ENCODE measurements around the gene MGST3.
"Not testable (repeated sequence)": the region's sequence is repeated elsewhere in the genome, so short reads cannot be mapped to it uniquely, and the experiment has no call there.

MGST3 gene

DNA sequence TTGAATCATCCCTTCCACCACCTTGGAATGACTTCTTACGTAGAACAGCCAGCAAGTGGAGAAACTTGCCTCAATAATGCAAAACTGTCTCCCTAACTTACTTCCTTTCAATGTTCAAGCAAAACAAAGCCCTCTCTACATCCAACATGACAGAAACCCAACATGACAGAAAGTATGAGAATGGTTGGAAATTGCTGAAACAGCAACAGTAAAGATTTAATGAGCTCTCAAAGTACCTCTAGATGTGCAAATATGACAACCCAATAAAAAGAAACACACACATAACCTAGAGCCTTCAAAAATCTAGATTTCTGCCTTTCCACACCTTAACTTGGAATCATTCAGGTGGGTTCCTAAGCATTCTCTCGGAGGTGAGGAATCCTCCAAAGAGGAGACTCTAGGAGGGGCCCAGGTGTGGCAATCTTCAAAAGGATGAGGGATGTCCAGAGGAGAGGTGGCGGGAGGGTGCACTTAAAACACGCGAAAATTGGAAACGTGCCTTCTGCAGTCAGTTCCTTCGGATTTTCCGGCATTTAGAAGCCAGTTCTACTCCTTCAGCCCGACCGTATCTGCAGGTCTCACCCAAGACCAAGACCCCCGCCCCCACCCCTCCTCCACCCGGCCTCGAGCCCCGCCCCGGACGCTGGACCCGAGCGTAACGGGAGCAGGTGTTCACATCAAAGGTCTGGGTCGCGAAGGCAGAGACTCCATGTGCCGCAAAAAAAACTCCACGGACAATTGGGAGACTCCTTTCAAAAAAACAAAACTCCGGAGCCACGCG is 996 bp upstream of the MGST3 start:
- no peak for DNase-seq

DNA sequence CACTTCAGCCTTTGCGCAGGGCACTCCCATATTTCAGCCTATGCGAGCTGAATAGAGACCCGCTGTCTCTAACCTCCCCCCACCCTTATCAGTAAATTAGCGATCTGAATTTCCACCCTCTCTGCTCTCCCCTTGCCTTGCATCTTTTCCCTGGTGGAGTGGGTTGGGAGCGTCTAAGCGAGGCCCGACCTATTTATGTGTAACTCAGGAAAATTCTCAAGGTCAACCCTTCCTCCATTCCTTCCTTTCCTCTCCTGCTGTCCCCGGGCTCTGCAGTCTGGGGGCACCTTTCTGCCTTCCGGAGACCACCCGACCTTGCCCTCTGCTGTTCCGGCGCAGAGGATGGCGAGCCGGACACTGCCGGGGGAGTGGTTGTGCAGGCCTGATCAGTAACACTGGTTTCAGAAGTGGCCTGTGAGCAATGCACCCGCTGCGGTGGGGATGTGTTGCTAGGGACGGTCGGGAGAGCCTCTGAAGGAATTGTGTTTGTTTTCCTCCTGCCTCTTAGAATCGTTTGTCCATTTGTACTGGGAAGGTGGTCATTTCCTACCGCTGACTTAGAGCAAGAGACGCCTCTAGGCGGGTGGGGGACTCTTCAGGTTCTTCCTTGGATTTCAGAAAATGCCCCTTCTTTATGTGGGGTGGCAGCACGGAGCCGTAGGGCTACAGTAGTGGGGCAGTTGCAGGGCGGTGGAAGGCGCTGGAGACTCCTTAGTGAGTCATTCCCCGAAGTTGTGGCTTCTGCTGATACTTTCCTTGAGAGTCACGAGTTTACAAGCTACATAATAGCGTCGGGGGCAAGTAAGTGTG is 513 bp downstream of the MGST3 start:
- DNase-seq = no peak

DNA sequence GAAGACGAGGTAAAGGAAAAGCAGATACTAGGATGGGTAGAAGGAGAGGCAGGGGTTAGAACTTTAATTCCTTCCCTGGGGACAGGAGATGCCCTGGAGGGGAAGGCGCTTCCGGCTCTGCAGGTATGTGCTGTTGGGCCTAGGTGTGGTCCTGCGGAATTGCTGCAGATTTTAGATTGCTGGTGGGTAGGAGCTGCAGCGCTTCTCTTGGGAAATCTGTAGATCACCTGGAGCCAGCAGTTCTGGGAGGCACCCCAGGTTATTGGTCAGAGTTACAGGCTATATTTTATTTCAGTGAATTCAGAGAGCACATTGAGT is 1.1 kb downstream of the MGST3 start:
- no peak for DNase-seq

DNA sequence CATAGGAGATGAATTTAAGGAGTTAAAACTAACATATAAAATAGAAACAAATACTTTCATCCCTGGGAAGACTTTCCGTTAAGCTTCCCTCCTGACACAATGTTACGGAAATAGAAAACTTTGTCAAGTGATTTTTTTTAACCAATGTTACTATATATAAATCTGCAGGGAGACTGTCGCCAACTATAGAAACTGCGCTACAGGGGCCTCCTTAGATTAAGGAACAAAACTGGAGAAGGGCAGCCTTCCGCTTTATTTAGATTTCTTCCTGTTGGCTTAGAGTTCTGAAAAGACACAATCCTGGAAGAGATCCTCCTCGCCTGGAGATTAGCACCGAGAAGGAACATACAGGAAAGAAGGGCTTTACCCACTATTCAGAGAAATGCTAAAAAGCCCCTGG is 1.5 kb downstream of the MGST3 start:
- DNase-seq = no peak

DNA sequence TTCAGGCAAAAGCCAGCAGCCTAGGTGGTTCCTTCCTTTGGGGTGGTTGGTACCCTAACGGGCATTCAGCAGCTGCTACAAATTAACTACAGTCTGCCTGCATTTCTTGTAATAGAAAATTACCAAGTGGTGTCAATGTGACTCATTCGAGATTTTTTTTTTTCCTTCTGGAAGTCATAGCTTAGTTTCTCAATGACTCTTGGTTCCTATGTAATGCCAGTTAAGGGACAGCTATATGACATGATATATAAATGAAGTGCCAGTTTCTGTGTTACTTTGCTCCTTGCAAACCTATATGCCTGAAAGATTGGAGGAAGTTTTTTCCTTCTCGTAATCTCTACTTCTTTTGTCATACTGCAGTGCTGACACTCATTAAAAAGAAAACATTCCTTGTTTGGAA is 2.6 kb downstream of the MGST3 start:
- no peak for DNase-seq

DNA sequence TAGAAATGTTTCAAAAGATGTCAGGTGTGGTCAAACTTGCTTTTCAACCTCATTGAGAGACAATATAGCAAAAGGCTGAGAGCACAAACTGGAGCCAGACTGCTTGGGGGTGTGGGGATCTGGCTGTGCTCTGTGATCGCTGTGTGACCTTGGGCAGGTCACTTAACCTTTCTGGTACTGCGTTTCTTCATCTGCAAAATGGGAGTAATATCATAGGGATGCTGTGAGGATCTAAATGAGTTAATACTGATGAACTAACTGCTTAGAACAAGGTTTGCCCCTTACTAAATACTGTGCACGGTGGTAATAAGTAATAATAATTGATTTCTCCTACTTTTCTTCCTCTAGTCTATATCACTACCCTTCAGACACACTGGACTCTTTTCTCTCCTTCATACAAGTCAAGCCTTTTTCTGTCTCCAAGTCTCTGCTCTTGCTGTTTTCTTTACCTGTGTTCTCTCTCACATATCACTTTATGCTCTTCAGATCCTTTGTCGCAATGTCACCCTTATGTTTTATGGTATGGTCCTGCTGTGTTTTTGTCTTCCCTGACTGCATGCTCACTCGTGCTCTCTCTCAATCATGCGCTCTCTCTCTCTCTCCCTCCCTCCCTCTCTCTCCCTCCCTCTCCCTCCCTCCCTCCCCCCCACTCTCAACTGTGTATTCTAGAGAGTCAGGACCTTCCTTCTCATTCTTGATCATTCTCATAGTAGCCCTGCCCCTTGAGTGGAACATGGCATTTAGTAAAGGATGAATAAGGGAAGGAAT is 3.3 kb downstream of the MGST3 start:
- DNase-seq = no peak

DNA sequence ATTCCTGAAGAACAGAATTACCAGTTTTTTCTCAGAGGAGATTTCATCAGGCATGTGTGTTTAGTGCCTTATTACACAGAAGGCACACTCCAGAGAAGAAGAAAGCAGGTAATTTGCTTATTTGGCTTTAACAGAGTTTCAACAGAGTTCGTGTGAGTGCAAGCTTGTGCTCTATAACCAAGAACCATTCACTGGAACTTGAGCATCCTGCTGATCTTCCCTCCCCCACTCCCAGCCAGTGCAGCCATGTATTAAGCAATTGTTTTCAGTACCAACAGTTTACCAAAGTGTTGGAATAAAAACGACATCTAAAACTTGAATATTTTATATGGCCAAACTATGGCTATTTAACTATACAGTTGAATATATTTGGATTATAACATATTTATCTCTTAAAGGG is 4.3 kb downstream of the MGST3 start:
- DNase-seq = no peak

DNA sequence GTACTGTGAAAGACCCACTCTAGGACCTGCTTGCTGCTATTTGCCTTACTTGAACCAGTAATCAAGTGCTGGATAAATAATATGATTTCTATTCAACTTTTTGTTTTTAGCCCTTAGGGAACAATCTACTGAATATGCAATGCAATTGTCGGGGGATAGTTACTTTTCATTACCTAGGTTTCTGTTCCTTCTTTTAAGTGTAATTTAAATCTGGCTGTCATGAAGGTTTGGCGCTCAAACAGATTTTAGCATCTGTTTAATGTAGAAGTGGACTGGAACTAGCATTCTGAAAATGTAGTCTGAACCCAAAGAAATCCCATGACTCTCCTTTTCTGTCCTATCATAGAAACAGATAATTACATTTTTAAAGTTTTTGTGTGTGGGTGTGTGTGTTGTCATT is 4.8 kb downstream of the MGST3 start:
- no peak for DNase-seq

DNA sequence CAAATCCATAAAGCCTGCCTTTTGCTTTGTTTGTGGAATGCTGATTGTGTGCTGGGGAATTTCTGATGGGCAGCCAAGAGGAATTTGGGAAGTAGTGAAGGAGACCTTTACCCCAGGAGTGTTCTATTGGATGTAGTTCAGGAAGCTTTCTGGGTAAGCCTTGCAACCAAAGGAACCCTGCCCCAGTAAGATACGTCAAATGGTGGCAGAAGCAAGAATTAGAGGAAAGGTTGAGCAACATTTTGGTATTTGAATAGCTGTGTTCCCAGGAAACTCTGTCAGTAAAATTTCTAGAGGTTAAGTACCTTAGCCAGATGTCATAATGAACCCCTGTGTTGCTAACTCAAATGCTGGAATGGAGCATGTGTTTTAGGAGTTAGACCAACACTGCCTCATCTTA is 6.4 kb downstream of the MGST3 start:
- no peak for DNase-seq

DNA sequence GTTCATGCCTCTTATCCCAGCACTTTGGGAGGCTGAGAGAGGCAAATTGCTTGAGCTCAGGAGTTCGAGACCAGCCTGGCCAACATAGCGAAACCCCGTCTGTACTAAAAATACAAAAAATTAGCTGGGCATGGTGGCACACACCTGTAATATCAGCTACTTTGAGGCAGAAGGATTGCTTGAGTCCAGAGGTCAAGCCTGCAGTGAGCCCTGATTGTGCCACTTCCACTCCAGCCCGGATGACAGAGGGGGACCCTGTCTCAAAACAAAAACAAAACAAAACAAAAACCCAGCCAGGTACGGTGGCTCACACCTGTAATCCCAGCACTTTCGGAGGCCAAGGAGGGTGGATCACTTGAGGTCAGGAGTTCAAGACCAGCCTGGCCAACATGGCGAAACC is 7.2 kb downstream of the MGST3 start:
- DNase-seq = not testable (repeated sequence)

DNA sequence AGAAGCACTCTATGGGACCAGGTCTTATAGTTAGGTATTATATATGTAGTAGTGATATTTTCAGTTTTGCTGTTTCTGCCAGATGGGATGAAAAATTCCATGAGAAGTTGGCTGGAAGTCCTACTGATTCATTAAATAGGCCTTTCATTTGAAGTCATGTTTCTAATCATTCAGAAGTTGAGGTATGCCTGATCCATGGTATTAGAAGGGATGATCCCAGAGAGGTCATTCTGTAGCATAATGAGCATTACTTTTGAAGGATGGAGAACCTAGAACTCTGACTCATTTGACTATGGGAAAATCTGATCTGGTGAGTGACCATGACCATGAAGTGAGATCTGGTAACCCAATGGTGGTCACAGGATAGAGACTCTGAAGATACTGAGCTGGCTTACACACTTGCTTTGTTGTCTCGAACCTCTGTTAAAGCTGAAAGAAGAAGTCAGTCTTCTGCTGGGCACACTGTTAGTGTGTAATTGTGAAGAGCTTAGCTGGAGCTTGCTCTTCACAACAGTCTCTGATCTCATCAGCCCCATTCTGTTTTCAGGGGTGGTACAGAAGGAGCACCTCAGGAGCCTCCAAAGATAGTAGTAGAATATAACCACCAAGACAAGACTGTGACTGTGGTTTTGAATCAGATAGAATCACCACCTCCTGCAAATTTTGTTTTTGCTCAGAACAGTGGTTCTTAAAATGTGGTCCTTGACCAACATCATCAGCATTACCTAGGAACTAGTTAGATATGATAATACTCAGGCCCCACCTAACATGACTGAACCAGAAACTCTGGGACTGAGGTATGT is 9.0 kb downstream of the MGST3 start:
- no peak for DNase-seq

DNA sequence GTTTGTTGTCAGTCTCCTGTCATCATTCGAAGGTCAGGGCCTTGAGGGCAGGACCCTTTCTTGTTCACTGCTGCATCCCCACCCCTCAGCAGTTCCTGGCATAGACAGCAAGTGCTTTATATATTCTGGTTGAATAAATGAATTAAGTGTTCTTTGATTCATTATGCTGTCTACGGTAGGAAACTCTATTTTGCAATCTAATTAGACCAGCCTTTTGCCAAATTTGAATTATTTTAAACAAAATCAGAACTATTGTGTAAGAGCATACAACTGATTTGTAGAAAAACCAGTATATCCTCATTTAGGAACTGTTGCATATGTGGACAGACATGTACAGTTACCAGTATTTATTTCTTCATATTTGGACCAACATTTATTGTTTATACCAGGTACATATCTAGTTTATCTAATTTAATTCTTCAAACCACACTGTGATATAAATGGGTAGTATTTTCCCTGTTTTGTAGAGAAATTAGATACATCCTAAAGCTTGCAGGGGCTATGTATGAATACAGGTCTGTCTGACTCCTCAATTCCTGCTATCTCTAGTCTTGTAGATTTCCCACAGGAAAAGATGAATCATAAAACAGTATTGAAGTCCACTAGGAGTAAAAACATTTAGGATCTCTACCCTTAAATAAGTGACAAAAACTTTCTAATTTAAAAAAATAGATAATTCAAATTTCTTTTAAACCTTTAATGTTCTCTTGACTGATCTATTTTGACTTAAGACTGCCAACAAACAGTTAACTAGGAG is 10.4 kb downstream of the MGST3 start:
- no peak for DNase-seq

DNA sequence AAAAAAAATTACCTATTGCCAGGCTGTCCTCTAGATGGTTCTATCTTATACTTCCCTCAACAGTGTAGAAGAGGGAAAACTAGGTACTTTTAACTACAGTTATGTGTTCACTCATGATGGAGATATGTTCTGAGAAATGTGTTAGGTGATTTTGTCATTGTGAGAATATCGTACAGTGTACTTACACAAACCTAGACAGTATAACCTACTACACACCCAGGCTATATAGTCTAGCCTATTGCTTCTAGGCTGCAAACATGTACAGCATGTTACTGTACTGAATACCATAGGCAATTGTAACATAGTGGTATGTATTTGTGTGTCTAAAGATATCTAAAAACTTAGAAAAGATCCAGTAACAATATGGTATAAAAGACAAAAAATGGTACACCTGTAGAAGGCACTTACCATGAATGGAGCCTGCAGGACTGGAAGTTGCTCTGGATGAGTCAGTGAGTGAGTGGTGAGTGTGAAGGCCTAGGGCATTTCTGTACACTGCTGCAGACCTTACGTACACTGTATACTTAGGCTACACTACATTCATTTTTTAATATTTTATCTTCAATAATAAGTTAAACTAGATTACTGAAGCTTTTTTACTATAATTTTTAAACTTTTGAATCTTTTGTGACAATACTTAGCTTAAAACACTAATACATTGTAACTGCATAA is 13.2 kb downstream of the MGST3 start:
- DNase-seq = no peak

DNA sequence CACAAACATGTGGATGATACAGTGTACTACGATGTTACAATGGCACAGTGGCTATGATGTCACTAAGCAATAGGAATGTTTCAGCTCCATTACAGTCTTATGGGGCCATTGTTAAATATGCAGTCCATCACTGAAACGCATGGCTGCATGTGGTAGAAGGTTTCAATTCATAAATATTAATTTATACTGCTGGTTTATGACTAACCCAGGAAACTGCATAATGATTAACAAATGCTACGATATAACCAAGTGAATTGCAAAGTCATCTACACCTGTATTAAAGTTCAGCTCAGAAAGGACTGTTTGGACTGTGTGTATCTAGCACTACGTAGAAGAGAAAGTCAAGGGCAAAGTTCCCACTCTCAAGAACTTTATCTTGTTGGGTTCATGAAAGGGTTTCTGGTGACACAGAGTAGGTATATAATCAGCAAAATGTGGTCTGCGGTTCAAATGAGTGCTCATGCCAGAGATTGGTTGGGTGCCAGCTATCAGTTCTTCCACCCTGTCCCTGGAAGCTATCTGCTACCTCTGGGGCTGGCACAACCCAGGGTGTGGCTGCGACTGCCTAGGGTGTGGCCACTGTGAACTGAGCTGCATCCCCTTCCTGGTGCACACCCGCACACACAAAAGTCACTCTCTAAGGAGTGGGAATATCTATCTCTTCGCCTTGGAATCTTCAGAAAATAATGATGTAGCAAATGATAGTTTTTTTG is 14.8 kb downstream of the MGST3 start:
- no peak for DNase-seq

DNA sequence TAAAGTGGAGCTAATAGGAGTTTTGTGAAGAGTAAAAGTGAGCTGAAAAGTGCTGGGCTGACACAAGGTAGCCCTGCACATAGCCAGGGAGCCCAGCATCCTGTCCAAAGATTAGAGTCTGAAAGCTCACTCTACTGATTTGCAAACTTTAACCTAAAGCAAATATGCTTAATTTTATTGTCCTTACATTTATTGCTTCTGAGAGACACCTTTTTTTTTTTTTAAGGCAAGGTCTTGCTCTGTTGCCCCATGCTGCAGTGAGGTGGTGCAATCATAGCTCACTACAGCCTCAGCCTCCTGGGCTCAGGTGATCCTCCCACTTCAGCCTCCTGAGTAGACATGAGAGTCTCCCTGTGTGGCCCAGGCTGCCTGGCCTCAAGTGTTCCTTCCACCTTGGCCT is 16.5 kb downstream of the MGST3 start:
- no peak for DNase-seq

DNA sequence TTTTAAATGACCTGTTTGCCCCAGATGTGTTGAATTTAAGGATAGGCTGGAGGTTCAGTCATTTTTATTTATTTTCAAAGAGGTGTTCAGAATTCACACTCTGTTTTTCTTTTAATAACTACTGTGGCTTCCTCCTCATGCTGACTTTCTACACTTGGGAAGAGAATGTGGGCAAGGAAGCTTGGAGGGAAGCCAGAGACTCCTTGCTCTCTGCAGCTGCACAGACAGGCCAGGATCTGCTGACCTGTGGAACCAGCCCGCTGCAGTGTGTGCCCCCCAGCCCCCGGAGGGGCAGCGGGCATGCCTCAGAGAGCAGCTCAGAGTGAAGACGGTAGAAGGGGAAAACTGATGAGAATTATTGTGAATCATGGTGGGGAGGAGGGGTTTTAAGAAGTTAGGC is 16.9 kb downstream of the MGST3 start:
- no peak for DNase-seq

DNA sequence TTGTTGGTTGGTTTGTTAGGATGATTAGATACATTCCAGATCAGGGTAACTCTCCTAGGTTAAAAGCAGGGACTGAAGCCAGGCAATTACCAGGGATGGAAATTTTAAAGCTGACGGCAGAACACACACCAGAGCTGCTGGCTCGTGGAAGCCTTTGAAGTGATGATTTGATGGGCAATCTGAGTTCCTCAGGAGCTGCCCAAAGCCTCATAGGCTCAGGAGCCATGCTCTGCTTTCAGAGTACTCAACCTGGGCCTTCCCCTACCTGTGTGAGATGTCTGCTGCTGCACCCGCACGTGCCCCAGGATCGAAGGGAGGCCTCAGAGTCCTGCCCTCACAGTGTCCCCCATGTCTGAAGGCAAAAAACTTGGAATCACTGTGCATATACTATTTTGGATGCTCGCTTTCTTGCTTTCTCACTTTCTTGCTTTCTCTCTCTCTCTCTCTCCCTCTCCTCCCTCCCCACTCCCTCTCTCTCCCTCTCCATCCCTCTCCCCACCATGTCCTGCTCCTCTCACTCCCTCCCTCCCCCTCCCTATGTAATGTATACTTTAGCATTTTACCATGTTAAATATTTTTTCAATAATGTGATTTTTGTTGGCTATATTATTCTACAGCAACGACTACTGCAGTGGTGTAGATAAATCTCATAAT is 18.0 kb downstream of the MGST3 start:
- no peak for DNase-seq

DNA sequence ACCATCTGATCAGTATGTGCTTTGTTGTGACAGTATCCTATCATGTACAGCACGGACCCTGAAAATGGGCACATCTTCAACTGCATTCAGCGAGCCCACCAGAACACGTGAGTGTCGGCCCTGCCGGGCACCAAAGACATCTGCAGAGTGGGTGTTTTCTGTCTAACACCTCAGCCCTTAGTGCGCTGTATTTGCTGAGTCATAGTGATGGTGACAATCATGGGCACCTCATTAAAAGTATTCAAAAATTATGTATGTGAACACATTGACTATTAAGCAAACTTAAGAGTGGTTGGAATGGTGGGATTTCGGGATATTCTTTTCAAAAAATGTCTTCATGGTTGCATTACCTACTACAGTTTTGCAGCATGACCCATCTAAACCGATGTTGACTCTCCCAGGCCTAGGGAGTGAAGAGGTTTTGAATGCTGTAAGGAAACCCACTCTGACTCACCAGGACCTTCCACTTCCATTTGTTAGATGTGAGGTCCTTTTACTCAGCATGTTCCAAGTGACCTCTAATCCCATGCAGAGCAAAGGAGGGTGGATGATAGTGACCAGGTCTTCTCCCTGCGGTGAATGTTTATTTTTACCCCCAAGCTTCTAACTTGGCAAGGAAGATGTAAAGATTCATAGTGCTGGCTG is 20.1 kb downstream of the MGST3 start:
- no peak for DNase-seq

DNA sequence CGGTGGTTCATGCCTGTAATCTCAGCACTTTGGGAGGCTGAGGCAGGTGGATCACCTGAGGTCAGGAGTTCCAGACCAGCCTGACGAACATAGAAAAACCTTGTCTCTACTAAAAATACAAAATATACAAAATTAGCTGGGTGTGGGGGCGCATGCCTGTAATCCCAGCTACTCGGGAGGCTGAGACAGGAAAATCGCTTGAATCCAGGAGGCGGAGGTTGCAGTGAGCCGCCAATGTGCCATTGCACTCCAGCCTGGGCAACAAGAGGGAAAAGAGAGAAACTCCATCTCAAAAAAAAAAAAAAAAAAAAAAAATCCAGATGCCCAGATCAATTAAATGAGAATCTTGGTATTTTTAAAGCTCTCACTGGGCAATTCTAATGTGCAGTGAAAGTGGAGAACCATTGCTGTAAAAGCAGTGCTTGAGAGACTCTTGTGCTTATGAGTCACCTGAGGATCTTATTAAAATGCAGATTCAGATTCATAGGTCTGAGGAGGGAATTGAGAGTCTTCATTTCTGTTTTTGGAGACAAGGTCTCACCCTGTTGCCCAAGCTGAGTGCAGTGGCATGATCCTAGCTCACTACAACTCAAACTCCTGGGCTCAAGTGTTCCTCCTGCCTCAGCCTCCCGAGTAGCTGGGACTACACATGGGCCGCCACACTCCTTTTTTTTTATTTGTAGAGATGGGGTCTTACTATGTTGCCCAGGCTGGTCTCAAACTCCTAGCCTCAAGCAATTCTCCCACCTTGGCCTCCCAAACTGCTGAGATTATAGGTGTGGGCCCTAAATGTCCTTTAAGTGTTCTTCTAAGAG is 27.9 kb downstream of the MGST3 start:
- not testable (repeated sequence) for DNase-seq
